ENCODE results near the gene PGLYRP4.
"Not testable (repeated sequence)": the region's sequence is repeated elsewhere in the genome, so short reads cannot be mapped to it uniquely, and the experiment has no call there.

The PGLYRP4 gene

DNA sequence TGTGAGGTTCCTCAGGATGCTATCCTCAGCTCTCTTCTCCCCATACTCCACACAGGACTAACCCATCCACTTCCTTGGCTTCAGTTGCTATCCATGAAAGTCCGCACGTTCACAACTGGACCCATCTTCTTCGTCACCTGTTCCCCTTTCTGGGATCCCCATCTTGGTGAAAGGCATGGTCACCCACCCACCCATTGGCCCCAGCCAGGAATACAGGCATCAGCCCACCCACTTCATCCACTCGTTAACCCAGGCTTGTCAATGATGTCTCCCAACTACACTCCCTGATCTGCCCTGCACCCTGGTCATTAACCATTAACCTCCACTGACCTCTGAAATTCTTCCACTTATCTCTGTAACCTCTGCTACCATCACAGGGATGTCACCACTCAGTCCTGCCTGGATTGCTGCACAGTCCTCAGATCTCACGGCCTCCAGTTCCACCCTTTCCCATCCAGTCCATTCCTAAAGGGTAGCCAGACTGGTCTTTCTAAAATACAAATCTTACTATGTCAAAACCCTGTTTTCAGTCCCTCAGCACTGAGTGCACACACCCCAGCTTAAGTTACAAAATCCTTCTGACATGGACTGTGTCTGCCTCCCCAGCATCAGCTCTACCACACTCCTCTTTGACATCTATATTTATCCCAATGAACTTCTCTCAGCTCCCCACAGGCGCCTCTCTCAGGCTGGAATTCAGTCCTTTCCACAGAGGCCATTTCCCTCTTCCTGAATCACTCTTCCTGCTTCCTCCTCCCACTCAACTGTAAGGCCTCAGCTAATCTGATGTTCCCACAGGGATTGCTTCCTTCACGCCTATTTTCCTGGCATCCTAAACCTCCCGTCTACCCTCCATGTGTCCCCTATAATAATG is 10.4 kb downstream of the PGLYRP4 start:
- no peak for DNase-seq (ENCODE audit: low spot score)

DNA sequence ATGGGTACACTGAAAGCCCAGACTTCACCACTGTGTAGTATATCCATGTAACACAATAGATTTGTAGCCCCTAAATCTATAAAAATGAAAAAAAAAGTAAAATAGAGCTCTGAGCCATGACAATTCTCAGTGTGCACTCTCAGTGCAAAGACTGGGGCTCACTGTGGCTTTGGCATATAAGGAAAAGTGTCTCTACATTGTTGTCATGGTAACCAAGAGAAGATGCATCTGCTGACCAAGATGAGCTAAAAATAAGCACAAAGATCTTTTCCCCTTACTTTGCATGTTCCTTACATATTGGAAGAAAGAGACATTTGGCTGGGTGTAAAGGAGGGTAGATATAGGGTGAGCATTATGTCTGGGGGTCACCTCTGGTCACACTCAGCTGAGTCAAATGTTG is 12.0 kb downstream of the PGLYRP4 start:
- DNase-seq (ENCODE audit: low spot score), result no peak

DNA sequence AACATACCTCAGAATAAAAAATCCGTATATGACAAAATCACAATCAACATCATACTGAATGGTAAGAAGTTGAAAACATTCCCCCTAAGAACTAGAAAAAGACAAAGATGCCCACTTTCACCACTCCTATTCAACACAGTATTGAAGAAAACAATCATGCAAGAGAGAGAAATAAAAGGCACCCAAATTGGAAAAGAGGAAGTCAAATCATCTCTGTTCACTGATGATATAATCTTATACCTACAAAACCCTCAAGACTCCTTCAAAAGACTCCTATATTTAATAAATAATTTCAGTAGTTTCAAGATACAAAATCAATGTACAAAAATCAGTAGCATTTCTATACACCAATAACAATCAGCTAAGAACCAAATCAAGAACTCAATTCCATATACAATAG is 14.7 kb downstream of the PGLYRP4 start:
- no peak for DNase-seq (ENCODE audit: low spot score)

DNA sequence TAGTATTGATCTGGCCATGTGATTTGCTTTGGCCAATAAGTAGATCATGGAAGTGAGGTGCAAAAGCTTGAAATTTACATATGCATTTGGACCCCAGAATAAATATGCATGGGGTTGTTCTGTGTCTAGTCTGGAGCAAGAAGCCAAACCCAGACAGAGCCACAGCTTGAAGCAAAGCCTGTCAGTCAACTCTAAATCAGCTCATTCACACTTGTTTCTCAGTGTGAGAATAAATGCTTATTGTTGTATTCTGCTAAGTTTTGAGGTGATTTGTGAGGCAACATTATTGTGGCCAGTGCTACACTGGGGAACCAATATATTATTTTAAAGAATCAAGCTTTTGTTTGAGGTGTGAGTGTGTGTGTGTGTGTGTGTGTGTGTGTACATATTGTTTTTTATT is 23.7 kb downstream of the PGLYRP4 start:
- no peak for DNase-seq (ENCODE audit: low spot score)

DNA sequence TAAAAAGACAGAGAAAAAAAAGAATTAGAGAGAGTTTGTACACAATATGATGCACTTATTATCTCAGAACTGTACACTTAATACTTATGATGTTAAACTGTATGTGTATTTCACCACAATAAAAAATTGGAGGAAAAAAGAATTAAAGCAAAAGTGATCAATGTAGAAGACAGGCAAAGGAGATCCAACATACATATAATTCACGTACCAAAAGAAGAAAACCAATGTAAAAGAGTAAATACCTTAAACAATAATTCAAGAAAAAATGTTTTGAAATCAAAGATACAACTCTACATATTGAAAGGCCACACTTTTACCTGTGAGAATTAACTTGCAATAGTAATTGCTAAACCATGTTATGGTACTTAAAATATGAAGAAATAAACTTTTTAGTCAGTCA is 26.1 kb downstream of the PGLYRP4 start:
- DNase-seq (ENCODE audit: low spot score), result no peak

DNA sequence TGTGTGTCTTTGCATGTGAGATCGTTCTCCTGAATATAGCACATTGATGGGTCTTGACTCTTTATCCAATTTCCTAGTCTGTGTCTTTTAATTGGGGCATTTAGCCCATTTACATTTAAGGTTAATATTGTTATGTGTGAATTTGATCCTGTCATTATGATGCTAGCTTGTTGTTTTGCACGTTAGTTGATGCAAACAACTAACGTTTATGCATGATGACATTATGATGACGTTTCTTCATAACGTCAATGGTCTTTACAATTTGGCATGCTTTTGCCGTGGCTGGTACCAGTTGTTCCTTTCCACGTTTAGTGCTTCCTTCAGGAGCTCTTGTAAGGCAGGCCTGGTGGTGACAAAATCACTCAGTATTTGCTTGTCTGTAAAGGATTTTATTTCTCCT is 30.5 kb downstream of the PGLYRP4 start:
- not testable (repeated sequence) for DNase-seq (ENCODE audit: low spot score)

DNA sequence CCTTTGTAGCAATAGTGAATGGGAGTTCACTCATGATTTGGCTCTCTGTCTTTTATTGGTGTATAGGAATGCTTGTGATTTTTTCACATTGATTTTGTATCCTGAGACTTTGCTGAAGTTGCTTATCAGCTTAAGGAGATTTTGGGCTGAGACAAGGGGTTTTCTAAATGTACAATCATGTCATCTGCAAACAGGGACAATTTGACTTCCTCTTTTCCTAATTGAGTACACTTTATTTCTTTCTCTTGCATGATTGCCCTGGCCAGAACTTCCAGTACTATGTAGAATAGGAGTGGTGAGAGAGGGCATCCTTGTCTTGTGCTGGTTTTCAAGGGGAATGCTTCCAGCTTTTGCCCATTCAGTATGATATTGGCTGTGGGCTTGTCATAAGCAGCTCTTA is 32.6 kb downstream of the PGLYRP4 start:
- DNase-seq (ENCODE audit: low spot score), result not testable (repeated sequence)

DNA sequence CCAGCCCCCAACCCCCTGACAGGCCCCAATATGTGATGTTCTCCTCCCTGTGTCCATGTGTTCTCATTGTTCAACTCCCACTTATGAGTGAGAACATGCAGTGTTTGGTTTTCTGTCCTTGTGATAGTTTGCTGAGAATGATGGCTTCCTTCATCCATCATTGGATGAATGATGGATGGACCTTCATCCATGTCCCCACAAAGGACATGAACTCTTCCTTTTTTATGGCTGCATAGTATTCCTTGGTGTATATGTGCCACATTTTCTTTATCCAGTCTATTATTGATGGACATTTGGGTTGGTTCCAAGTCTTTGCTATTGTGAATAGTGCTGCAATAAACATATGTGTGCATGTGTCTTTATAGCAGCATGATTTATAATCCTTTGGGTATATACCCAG is 34.3 kb downstream of the PGLYRP4 start:
- not testable (repeated sequence) for DNase-seq (ENCODE audit: low spot score)

DNA sequence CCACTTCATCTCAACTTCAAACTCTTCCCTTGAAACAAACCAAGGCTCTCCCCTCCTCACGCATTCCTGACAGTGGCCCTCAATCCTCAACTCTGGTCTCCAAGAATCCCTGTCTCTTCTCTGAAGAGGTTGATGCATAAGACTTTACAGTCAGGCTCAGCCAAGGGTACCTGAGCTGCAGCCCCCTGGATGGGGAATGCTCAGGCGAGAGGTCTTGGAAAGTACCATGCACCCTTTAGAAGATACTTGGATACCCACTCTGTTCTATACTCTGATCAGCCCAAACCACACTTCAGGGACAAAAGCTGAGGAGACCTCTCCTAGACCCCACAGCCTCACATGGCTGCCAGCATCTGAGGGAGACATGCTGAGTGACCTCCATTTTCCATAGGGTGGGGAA is 35.4 kb downstream of the PGLYRP4 start:
- no peak for DNase-seq (ENCODE audit: low spot score)

DNA sequence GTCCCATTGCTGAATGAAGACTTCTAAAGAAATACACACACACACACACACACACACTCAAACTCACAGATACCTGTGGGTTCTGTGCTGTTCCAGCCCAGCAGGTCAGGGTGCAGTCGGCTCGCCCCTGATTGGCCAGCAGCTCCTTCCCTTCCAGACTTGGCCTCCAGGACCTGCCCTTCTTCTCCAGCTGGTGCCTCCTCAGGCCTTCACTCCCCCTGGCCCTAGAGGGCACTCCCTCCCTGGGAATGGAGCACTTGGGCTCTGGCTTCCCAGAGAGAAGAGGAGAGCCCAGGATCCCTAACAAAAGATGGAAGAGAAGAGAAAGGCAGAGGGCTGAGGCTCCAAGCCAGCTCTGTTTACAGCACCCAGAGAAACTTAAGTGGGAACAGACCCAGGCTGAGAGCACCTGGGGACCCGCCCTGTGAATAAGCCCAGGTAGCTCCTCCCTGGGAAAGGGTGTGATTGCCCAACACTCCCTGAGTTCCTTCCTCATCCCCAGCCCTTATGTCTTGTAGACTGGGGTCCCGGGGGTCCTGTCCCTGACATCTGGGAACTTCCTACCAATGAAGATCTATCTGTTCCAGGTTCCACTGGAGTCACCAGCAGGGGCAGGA is 36.0 kb downstream of the PGLYRP4 start, which contains the start of gene PGLYRP3:
PGLYRP3 (minus strand) TSS at position 383 of the 617 bp plus-strand sequence. CDS start 2,287 bp downstream, outside the sequence.
- DNase-seq (ENCODE audit: low spot score), result no peak

DNA sequence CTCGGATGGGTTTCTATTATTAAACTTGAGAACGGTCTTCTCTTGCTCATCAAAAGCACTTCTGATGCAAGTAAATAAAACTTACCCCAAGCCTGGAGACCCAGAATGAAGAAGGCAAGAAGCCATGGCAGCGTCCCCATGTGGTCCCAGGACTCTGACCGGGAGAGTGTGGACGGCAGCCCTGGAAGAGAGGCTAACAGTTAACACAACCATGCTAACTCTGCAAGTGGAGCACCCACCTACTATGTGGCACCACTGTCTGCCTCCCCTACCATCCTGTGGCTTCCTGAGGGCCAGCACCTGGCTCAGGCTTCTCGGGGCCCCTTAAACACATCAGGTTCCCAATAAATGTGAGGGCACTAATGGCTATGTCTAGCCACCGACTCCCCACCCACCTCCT is 38.1 kb downstream of the PGLYRP4 start:
- no peak for DNase-seq (ENCODE audit: low spot score)

DNA sequence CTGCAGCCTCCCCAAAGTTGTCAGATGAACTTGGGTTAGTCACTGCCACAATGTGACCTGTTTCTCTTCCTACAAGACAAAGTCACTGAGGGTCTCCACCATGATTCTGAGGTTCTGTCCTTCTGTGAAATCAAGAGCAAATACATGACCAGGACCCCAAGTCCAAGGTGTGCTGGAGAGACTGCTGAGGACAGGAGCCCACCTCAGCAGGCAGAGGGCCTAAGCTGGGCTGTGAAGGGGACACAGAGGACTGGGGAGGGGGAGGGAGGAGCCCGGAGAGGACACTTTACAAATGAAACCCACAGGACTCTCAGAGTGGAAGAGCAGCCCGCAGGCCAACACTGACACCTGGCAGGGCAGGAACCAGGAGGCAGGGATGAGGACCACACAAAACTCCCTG is 39.2 kb downstream of the PGLYRP4 start:
- no peak for DNase-seq (ENCODE audit: low spot score)

DNA sequence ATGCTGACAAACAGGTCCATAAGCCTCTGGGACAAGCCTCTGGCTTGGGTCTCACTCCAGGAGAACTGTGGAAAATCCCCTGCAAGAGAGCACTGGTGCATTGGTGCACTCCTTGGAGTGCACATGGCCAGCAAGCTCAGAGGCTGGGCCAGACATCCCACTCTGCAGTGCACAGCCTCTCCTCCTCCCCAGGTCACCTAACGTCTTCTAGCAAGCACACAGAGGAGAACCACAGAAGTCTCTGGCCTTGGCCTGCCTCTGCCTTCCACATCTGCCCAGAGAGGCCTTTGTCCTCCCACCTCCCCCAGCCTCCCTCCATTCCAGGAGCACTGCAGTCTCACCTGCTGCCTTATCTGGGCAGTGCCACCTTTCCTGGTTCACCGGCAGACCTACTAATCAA is 40.1 kb downstream of the PGLYRP4 start:
- DNase-seq (ENCODE audit: low spot score), result no peak

DNA sequence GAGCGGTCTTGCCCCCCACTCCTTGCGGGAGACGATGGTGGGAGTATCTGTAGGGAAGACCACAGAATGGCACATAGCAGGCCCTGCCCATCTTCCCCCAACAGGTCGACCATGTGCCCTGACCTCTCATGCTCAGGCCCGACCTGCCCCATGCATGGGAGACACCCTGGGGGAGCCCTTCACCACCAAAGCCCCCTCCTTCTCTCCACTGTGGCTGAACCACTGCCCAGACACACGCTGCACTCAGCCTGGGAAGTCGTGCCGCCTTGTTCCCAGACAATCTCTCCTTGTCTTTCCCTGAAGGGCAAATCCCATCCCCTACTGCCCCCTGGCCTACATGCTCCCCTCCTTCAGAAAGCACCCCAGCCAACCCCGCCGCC is 41.4 kb downstream of the PGLYRP4 start:
- no peak for DNase-seq (ENCODE audit: low spot score)

DNA sequence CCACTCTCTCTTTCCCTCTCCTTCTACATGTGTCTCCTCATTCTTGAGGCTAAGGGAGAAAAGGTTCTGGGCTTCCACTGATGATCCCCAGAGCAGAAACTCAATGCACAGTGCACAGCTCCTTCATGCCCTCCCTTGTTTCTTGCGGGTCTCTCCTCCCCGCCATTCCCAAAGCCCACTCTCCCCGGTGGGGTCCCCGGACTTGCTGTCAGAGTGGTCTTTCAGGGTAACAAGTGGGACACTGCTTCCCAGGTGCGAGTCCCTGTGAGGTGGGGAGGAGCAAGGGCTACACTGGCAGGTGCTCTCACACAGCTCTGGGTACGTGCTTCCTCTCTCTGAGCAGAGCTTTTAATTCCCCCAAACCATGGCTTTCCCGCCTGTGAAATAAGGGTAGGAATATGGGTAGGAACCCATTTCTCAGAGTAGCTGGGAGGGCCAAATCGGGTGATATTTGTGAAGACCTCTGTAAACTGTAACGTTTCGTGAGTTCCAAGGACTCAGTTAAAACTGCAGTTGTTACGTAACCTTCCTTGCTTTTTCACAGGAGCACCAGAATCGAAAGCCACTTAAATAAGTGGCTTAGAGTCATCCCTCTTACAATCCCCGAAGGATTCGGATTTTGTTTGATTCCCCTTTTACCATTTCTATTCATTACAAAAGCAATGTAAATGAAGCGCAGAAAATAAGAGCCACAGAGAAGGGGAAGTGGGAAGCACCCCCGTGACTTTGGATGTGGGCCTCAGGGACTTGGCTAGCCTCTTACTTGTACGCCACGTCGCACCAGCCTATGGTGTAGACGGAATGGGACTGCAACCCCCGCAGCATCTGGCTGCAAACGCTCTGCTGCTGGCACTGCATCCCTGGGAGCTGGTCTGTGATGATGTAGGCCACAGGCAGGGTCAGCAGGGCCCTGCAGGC is 42.1 kb downstream of the PGLYRP4 start:
- DNase-seq (ENCODE audit: low spot score), result no peak

DNA sequence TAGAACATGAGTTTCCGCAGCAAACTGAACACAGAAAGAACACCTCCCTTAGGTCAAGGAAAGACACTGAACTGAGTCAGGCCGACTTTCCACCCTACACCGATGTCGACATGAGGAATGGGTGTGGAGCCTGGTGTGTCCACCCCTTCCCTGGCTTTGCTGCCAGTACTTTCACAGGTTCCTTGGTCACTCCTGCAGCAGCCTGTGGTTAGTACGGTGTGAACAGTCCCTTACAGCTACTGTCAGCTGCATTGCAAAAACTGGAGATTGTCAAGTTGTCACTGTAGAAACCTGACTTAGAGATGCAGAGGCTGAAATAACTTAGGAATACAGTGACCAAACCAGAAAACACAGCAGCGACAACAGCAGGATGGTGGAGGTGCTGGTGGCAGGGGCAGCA is 43.0 kb downstream of the PGLYRP4 start:
- DNase-seq (ENCODE audit: low spot score), result no peak

DNA sequence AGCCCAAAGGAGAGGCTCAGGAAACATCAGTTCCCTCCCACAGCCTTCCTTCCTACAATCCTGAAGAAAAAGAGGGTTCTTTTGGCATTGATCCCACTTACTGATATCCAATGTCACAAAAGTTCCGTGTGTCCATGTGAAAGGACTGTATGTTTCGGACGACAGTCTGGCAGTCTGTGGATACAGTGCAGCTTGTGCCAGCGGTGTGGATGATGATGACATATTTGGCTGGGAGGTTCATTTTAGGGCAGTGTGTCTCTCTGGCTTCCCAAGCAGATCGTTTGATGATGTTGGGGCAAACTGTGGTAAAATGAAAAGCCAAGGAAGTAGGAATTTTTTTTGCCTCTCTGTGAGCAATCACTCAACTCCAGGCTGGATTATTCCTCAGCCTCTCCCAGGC is 46.3 kb downstream of the PGLYRP4 start:
- DNase-seq (ENCODE audit: low spot score), result no peak

DNA sequence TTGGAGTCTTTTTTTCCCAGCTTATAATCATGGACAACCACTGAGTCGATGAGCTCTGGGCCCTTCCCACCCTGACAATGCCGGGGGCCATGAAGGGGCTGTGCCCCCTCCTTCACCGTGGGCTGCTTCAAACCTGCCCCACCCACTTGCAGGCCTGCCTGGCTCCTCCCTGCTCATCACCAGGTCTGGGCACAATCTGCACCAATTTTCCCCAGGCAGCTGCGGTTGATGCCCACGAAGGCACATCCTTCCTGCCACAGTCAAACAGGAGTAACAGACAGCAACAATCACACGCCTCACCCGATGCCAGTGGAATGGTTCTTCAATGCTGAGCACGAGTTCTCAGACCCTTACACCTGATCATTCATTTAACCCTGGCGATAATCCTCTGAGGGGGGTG is 54.8 kb downstream of the PGLYRP4 start:
- no peak for DNase-seq (ENCODE audit: low spot score)

DNA sequence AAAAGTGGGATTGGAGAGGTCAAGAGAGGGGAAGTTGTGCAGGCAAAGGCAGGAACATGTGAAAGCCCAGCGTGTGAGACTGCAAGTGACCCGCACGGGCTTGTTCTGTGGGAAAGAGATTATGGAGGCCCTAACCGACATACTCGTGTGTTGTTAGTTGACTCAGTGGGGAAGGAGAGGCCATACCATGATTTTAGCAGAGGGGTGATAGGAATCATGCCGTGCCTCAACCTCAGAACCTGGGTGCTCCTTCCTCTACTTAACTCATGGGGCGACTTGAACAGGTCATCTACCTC is 55.2 kb downstream of the PGLYRP4 start:
- DNase-seq (ENCODE audit: low spot score), result no peak

DNA sequence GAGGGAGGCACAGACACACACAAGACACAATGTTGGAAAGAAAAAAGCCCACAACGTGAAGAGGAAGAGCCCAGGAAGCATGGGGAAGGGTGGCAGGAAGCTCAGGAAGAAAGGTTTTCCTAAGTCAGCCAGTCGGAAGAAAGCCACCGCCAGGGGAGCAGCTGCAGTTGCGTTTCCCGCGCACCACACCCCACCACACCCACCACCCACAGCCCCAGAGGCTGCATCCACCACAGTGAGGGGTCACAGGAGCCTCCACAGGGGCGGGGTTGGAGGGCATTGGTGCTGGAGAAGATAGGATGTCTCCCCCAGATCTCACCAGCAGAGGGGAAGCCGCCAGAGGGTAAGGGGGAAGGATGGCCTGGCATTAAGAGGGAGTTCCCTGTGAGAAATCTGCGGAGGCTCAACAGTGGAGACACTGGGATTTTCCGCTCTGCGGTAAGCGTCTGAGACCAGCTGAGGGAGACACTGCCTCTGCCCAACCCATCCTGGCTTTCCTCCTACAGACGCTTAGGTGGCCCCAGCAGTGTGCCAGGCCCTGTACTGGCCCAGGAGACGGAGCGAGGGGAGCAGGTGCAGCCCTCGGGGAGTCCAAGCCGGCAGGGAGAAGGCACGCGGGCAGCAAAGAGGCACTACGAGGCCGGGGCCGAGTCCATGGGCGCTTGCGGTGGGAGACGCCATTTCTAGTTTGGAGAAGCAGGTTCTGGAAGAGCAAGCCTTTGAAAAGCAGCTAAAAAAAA is 55.7 kb downstream of the PGLYRP4 start:
- no peak for DNase-seq (ENCODE audit: low spot score)

DNA sequence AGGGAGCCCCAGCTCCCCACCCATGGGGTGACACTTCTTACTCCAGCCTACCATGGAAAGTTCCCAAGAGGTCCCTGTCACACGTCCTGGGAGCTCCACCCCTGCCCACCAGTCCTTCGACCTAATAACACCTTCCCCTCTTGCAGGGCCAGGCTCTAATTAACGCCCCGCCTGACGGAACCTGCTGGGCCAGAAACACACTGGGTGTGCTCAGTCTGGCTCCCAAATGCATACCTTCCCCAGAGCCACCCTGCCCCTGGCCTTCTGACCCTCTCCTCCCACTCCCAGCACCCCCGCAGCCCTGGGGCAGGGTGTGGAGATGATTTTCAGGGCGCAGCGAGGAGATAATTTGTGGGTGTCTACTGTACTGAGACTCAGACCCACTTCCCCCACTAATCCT is 56.5 kb downstream of the PGLYRP4 start:
- DNase-seq (ENCODE audit: low spot score), result no peak

DNA sequence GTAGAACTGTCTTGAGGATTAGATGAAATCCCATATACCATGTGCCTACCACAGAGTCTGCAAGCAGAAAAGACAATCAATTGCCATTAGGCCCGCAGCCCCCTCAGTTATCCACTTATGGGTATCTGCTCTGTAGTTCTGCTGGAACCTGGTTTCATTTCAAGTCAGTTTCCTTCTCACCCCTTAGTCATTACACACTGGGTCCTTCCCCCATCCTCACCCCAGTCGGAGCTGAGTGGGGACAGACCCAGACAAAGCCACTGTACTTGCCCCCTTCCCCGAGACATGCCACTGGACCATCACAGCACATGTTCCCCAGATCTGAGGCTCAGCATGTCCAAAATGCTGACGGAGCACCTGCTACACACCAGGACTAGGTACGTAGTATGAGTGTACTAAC is 57.1 kb downstream of the PGLYRP4 start:
- DNase-seq (ENCODE audit: low spot score), result no peak
